PC-3 (cell line): Measurements from ENCODE around the gene CRADD. TPM values are rescaled to one million over a fixed set of nuclear protein-coding genes. Genes with fewer than 3 reads are reported as not detected.
"Not testable (repeated sequence)": the region's sequence is repeated elsewhere in the genome, so short reads cannot be mapped to it uniquely, and the experiment has no call there.

Experiments
- ATAC-seq: fragments of 200-7000 bp; cut with Tn5 transposase; 2 replicates; pipeline ENCODE4 v1.9.1; 2020; ENCODE audit warnings: mild to moderate bottlenecking, moderate library complexity
- BruUV-seq: library from RNA; stranded (reverse); fragments of 400-500 nt; replicated peaks from 2 replicates; lab custom pipeline; 2021; lab: Mats Ljungman, UMichigan
- CTCF ChIA-PET: fragments of 300-600 bp; sonication (Branson Sonifier 250); formaldehyde crosslinking; loops from one replicate; lab custom pipeline; 2022; ENCODE audit warnings: antibody characterized with exemption; lab: Charles Lee
- POLR2A ChIA-PET: fragments of 300-600 bp; sonication (Branson Sonifier 250); formaldehyde crosslinking; loops from one replicate; lab custom pipeline; 2022; ENCODE audit warnings: antibody characterized with exemption; ENCODE audit not compliant: unreplicated experiment; lab: Charles Lee
- DNase-seq: peaks from one replicate; pipeline ENCODE4 v3.0.0-alpha.2; 2015
- H2AFZ ChIP-seq: fragments of 300-600 bp; sonication (generic); 2 replicates; pipeline ENCODE4 v1.6.0; 2016; ENCODE audit warnings: antibody characterized with exemption, low read length
- H3F3A ChIP-seq: fragments of 300-600 bp; sonication (generic); one replicate; pipeline ENCODE4 v1.6.0; 2017; ENCODE audit warnings: antibody characterized with exemption, low read length, control low read depth, mild to moderate bottlenecking; ENCODE audit not compliant: unreplicated experiment
- H3K27ac ChIP-seq: fragments of 300-600 bp; sonication (generic); 2 replicates; pipeline ENCODE4 v1.5.1; 2016; ENCODE audit warnings: mild to moderate bottlenecking, low read length
- H3K27me3 ChIP-seq: fragments of 300-600 bp; sonication (generic); 2 replicates; pipeline ENCODE4 v1.6.1; 2016; ENCODE audit warnings: low read length, mixed read lengths
- H3K36me3 ChIP-seq: fragments of 300-600 bp; sonication (generic); 2 replicates; pipeline ENCODE4 v1.6.1; 2016; ENCODE audit warnings: low read depth, mixed run types, low read length, mixed read lengths
- H3K4me1 ChIP-seq: fragments of 300-600 bp; sonication (generic); 2 replicates; pipeline ENCODE4 v1.5.1; 2016; ENCODE audit warnings: low read length; ENCODE audit not compliant: insufficient read depth
- H3K4me2 ChIP-seq: fragments of 300-600 bp; sonication (generic); 2 replicates; pipeline ENCODE4 v1.6.0; 2016; ENCODE audit warnings: low read length
- H3K4me3 ChIP-seq: fragments of 300-600 bp; sonication (generic); 2 replicates; pipeline ENCODE4 v1.5.1; 2016; ENCODE audit warnings: mild to moderate bottlenecking, low read length, mixed read lengths
- H3K79me2 ChIP-seq: fragments of 300-600 bp; sonication (generic); 2 replicates; pipeline ENCODE4 v1.6.1; 2017; ENCODE audit warnings: low read length, mixed read lengths
- H3K9ac ChIP-seq: fragments of 300-600 bp; sonication (generic); 2 replicates; pipeline ENCODE4 v1.6.0; 2016; ENCODE audit warnings: mild to moderate bottlenecking, low read length
- H3K9me2 ChIP-seq: fragments of 300-600 bp; sonication (generic); replicated peaks from 2 replicates; pipeline ENCODE4 v1.6.1; 2016; ENCODE audit warnings: mixed run types, low read length, mixed read lengths
- H3K9me3 ChIP-seq: fragments of 300-600 bp; sonication (generic); 2 replicates; pipeline ENCODE4 v1.6.1; 2016; ENCODE audit warnings: low read length, mixed read lengths
- H4K20me1 ChIP-seq: fragments of 300-600 bp; sonication (generic); 2 replicates; pipeline ENCODE4 v1.6.1; 2016; ENCODE audit warnings: low read length, mixed read lengths
- EZH2 ChIP-seq: fragments of 300-600 bp; sonication (generic); IDR thresholded peaks from one replicate; pipeline ENCODE4 v1.6.1; 2017; ENCODE audit warnings: antibody characterized with exemption, mild to moderate bottlenecking, low read length; ENCODE audit not compliant: unreplicated experiment
- EZH2phosphoT487 ChIP-seq: fragments of 300-600 bp; sonication (generic); IDR thresholded peaks from 2 replicates; pipeline ENCODE4 v1.6.1; 2018; ENCODE audit warnings: mild to moderate bottlenecking, antibody characterized with exemption, low read length, borderline replicate concordance
- intact Hi-C: fragments of 100-400 bp; cut with micrococcal nuclease; formaldehyde crosslinking; loops from 2 replicates; pipeline ENCODE4 v1.9.0; 2023
- total RNA-seq: library from RNA; depleted of rRNA; stranded (reverse); fragments of >200 nt; gene quantifications from 2 replicates; pipeline ENCODE4 v1.2.3, GENCODE V29; 2014
- TF ChIP-seq, protein P1 (sequence below): fragments of 300-600 bp; sonication (generic); conservative IDR thresholded peaks from 2 replicates; pipeline ENCODE4 v1.5.1; 2017; ENCODE audit warnings: antibody characterized with exemption, low read depth, mild to moderate bottlenecking, low read length

The CRADD gene
- total RNA-seq, 1 experiment from 2014 or later: 11.4 TPM

DNA sequence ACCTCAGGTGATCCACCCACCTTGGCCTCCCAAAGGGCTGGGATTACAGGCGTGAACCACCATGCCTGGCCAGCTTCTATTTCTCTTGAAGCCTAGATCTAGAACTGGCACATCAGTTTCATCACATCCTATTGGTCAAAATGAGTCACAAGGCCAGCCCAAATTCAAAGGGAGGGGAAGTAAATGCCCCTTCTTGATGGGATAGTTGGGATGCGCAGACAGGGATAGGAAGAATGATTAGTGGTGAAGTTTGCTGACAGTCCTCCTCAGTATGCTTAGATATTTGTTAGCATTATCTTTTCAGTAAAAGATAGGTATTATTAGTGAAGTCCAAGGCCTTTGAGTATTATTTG, 33.4 kb downstream of the CRADD start:
- DNase-seq: no peak
- H3F3A ChIP-seq: no peaks in the 10 kb centered on the region
- no peaks in the 10 kb centered on the region for H3K79me2 ChIP-seq
- TF ChIP-seq EZH2phosphoT487 (no peak), EZH2 (no peak)
- ChIA-PET POLR2A (no interaction called here), CTCF (no interaction called here)
- ATAC-seq: no peak
- H3K4me2 ChIP-seq: no peak overlapping the region
- no peaks in the 10 kb centered on the region; the same call in 1 of the 2 replicates for H3K4me1 ChIP-seq
- H3K27ac ChIP-seq: no peak overlapping the region
- H2AFZ ChIP-seq: no peak overlapping the region
- H3K9me3 ChIP-seq: peaks cover 8% of the 10 kb centered on the region
- intact Hi-C loops: no loop called here
- H3K9me2 ChIP-seq: no peaks in the 10 kb centered on the region
- no peaks in the 10 kb centered on the region for H4K20me1 ChIP-seq
- H3K9ac ChIP-seq: no peak overlapping the region
- H3K4me3 ChIP-seq: no peak overlapping the region
- H3K27me3 ChIP-seq: no peaks in the 10 kb centered on the region
- H3K36me3 ChIP-seq: peaks cover 6% of the 10 kb centered on the region; the same call in 1 of the 2 replicates
- BruUV-seq: no TSS peak

DNA sequence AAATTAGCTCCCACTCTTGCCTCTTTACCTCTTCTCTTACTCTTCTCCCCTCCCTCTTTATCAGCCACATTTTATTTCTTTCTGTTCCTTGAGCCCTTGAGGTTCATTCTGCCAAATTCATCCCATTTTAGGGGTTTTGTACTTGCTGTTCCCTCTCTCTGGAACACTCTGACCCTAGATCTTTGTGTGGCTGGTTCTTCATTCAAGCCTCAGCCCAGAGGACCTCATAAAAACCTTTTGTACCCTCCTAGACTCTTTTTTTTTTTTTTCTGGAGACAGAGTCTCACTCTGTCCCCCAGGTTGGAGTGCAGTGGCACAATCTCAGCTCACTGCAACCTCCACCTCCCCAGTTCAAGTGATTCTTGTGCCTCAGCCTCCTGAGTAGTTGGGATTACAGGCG, 34.3 kb downstream of the CRADD start:
- BruUV-seq: not testable (repeated sequence)

DNA sequence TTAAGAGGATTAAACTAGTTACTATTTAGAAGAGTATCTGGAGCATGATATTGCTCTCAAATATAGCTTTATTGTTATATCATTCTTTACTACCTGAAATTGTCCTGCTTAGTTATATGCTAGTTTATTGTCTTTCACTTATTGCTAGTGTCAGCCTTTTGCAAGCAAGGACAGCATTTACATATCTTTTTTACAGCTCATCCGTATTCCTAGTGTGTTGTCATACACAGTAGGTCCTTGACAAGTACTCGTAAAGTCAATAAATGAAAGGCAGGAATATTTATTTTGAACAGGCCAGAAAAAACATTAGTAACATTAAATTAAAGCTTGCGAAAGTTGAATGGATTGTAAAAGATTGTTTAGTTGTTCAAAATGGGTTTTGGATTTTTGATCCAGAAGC, 35.0 kb downstream of the CRADD start:
- CTCF ChIA-PET: no interaction called here
- DNase-seq (no peak), ATAC-seq (peak; percentile 27; the same call in 1 of the 2 replicates)
- H3K4me3 ChIP-seq: no peak overlapping the region
- H2AFZ ChIP-seq: no peak overlapping the region
- H3F3A ChIP-seq: no peaks in the 10 kb centered on the region
- no peak overlapping the region for H3K4me2 ChIP-seq
- intact Hi-C loops: no loop called here
- no peaks in the 10 kb centered on the region for H3K27me3 ChIP-seq
- H3K9me2 ChIP-seq: no peaks in the 10 kb centered on the region
- BruUV-seq: no TSS peak
- H3K9ac ChIP-seq: no peak overlapping the region
- H3K9me3 ChIP-seq: peaks cover 8% of the 10 kb centered on the region
- no peaks in the 10 kb centered on the region for H3K79me2 ChIP-seq
- no peaks in the 10 kb centered on the region for H4K20me1 ChIP-seq
- no peaks in the 10 kb centered on the region; the same call in 1 of the 2 replicates for H3K4me1 ChIP-seq
- TF ChIP-seq, protein P1, sequence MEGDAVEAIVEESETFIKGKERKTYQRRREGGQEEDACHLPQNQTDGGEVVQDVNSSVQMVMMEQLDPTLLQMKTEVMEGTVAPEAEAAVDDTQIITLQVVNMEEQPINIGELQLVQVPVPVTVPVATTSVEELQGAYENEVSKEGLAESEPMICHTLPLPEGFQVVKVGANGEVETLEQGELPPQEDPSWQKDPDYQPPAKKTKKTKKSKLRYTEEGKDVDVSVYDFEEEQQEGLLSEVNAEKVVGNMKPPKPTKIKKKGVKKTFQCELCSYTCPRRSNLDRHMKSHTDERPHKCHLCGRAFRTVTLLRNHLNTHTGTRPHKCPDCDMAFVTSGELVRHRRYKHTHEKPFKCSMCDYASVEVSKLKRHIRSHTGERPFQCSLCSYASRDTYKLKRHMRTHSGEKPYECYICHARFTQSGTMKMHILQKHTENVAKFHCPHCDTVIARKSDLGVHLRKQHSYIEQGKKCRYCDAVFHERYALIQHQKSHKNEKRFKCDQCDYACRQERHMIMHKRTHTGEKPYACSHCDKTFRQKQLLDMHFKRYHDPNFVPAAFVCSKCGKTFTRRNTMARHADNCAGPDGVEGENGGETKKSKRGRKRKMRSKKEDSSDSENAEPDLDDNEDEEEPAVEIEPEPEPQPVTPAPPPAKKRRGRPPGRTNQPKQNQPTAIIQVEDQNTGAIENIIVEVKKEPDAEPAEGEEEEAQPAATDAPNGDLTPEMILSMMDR: no peak
- TF ChIP-seq EZH2 (no peak), EZH2phosphoT487 (no peak)
- POLR2A ChIA-PET: interaction anchor here (0.6 kb wide), 1 partner anchor 80 kb away, joined by 3 read pairs; no protein-coding TSS in a partner anchor
- no peak overlapping the region for H3K27ac ChIP-seq
- peaks cover 6% of the 10 kb centered on the region; the same call in 1 of the 2 replicates for H3K36me3 ChIP-seq

More for the DNA sequence above, 34.3 kb downstream of the CRADD start:
- H3K27ac ChIP-seq, CTCF ChIA-PET, H3K4me2 ChIP-seq, ATAC-seq, intact Hi-C loops, H3K9me2 ChIP-seq, H3K27me3 ChIP-seq, H3K9me3 ChIP-seq, H3K79me2 ChIP-seq, H3K36me3 ChIP-seq, H3K4me3 ChIP-seq, H3K4me1 ChIP-seq, DNase-seq, POLR2A ChIA-PET, H3K9ac ChIP-seq, H2AFZ ChIP-seq, H4K20me1 ChIP-seq, H3F3A ChIP-seq: not testable (repeated sequence)

DNA sequence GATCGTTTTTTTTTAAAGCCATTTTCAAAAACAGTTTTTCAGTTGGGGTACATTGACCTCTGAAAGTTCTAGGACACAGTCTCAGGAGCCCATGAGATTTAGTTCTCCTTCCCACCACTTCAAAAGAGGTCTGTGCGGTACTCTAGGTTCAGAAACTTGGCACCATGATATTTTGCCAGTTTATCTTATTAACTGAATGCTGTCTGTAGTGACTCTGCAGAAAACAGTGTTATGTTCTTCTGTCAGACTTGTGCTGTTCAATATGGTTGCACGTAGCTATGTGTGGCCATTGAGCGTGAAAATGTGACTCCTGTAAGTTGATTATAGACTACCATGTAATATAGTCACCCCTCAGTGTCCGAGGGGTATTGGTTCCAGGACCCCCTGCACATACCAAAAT, 35.9 kb downstream of the CRADD start:
- Histone ChIP-seq H3K9me2 (no peaks in the 10 kb centered on the region), H3K27me3 (no peaks in the 10 kb centered on the region), H4K20me1 (no peaks in the 10 kb centered on the region), H3F3A (no peaks in the 10 kb centered on the region), H3K79me2 (no peaks in the 10 kb centered on the region), H3K9ac (no peak overlapping the region), H2AFZ (no peak overlapping the region), H3K27ac (no peak overlapping the region), H3K36me3 (peaks cover 6% of the 10 kb centered on the region; the same call in 1 of the 2 replicates), H3K4me2 (no peak overlapping the region), H3K4me3 (no peak overlapping the region), H3K9me3 (peaks cover 8% of the 10 kb centered on the region), H3K4me1 (no peaks in the 10 kb centered on the region; the same call in 1 of the 2 replicates)
- no TSS peak for BruUV-seq
- ATAC-seq (no peak), DNase-seq (no peak)
- ChIA-PET CTCF (no interaction called here), POLR2A (no interaction called here)
- intact Hi-C loops: no loop called here
- TF ChIP-seq, protein P1: no peak
- TF ChIP-seq EZH2 (no peak), EZH2phosphoT487 (no peak)
